Measurements from ENCODE around the gene DGKE.

Gene DGKE

DNA sequence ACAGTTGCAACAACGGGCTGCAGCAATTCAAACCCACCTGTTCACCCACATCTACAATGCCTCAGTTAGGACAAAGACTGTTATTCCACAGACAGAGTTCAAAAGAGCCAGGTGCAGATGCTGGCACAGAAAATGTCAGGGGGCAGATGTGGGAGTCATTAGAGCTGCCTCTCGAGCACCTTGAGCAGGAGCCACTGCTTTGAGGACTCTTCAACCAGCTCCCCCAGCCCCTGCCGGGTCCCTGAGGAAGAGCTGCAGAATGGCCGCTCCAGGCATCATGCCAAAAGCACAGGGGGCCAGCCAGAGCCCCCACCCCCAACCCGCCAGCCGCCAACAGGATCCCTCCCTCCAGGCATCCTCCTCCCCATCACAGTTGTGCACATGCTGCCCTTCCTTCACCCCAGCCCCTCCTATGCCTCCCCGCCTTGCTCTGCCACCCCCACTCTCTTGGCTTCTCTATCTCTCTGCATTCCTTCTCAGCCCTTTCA, 21.0 kb upstream of the DGKE start:
- no peak for DNase-seq (ENCODE audit: low read depth in 2 of 2)

DNA sequence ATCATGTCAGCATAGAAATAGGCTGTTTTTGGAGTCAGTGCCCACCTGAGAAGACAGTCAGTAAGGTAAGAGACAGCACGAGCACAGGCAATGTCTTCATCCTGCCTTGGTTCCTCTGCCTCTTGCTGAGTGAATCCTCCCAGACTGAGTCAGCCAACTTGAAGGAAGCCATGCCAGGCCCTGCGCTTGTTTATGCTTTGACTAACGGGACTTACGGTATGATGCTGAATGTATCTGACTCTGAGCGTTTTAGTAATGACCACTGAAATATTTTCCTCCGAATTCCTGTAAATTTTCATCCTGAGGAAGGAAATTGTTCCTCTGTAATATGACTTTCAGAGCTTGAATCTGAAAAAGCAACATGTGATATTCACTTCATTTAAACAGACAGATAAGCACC, 18.2 kb upstream of the DGKE start:
- no peak for DNase-seq (ENCODE audit: low read depth in 2 of 2)

- DNase-seq (ENCODE audit: low read depth in 2 of 2): no peak
These were observed 16.9 kb upstream of the DGKE start for GRCh38 chr17:56817066-56817465.

DNA sequence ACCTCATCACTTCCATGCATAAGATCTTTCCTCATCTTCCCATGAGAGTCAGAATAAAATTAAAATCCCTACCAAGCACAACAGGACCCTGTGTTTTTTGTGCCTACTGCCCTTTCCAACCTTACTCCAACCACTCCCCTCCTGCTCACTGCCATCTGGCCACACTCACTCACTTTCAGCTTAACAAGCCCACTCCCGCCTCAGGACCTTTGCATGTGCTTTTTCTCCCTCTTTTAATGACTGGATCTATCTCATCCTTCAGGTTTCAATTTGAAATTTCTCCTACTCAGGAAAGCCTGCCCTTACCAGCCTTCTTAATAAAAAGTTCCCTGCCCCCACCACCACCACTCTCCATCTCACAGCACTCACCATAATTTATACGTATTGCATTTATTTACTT, 14.9 kb upstream of the DGKE start:
- no peak for DNase-seq (ENCODE audit: low read depth in 2 of 2)

- peak in 1 of 2 donors; percentile 51 for DNase-seq (ENCODE audit: low read depth in 2 of 2)
These were observed 14.4 kb upstream of the DGKE start for GRCh38 chr17:56819431-56820145.

GRCh38 chr17:56820207-56820606, 13.7 kb upstream of the DGKE start:
- DNase-seq (ENCODE audit: low read depth in 2 of 2): no peak

DNA sequence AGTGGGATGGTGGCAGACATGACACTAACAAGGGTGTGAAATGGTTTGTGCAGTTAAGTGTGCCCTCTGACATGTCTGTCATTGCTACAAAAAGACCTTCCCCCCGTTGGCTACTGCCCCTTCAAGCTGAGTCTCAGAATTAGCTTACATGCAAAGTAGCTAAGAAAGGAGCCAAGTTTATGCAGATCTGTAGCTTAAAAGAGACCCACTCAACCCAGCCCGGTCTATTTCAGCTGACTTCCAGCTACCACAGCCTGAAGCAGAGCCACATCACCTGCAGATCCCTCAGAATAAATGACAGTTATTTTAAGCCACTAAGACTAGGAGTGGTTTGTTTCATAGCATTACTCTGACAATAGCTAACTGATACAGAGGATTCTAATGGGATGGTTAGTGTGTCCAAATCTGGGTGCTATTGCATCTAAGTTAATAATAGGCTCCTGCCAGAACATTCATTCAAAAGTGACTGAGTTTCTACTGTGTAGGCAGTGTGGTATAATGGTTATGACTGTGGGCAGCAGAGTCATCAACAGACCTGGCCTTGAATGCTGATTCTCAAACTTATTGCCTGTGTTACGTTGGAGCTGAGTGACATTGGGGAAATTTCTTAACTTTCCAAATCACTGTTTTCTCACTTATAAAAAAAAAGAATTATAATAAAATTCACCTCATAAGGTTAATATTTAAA, 12.0 kb upstream of the DGKE start:
- DNase-seq (ENCODE audit: low read depth in 2 of 2): no peak

- DNase-seq (ENCODE audit: low read depth in 2 of 2): no peak
These were observed 11.2 kb upstream of the DGKE start for GRCh38 chr17:56822725-56823124.

- no peak for DNase-seq (ENCODE audit: low read depth in 2 of 2)
These were observed 10.1 kb upstream of the DGKE start for GRCh38 chr17:56823848-56824247.

- no peak for DNase-seq (ENCODE audit: low read depth in 2 of 2)
These were observed 9.4 kb upstream of the DGKE start for GRCh38 chr17:56824503-56824902.

GRCh38 chr17:56826611-56827414, 7.1 kb upstream of the DGKE start:
- DNase-seq (ENCODE audit: low read depth in 2 of 2): no peak

DNA sequence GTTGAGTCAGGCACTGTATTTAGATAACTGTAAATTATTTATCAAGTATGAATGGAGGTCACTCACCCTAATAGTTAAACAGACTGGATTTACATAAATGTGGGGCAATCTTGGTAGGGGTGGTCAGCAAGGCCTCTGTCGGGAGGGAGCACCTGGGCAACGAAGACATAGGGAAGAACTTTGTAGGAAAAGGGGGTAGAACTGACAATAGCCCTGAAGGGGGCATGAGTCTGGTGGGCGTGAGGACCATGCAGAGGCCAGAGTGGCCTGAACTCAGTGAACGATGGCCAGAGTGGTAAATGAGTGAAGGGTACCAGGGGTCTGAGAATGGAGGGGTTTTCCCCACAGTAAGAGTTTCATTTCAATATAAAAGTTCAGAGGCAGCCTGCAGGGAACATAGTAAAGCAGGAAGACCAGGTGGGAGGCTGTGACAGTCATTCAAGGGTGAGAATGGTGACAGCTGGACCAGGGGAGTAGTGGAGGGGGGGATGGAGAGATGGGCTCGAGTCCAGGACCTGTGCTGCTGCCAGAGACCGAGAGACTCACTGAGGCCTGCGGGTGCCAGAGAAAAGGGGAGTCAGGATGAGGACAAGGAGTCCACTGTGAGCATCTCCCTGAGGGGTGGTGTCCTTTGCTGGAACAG, 3.1 kb upstream of the DGKE start:
- DNase-seq (ENCODE audit: low read depth in 2 of 2): no peak

DNA sequence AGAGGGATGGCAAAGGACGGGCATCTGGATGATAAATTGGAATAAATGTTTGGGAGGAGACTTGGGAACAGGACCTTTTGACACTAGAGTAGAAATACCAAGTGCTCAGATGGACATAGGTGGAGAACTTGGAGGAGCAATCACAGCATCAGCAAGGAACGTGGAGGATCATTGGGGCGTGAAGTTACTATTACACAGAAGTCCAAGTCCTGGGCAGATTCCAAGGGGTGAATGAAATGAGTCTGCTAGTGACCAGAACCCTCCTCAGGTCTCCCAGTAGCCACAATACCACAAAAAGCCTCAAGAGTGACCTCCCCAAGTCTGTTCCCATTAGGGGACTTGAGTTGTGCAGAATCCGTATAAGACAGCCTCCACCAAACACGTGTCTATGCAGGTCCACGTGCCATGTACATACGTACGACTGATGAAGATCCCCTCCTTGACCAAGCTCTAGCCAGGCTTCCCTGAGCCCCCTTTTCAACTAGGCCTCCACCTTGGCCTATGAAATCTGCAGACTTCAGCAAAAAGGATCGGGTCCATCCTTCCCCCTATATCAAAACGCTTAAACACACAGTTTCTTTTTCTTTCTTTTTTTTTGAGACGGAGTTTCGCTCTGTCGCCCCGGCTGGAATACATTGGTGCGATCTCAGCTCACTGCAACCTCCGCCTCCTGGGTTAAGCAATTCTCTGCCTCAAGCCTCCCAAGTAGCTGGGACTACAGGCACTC, 2.4 kb upstream of the DGKE start:
- DNase-seq (ENCODE audit: low read depth in 2 of 2): no peak

GRCh38 chr17:56832446-56832845, 1.5 kb upstream of the DGKE start:
- no peak for DNase-seq (ENCODE audit: low read depth in 2 of 2)

- peak; percentile 40 to 45 for DNase-seq (ENCODE audit: low read depth in 2 of 2)
These were observed 718 bp upstream of the DGKE start for GRCh38 chr17:56833057-56833808.

DNA sequence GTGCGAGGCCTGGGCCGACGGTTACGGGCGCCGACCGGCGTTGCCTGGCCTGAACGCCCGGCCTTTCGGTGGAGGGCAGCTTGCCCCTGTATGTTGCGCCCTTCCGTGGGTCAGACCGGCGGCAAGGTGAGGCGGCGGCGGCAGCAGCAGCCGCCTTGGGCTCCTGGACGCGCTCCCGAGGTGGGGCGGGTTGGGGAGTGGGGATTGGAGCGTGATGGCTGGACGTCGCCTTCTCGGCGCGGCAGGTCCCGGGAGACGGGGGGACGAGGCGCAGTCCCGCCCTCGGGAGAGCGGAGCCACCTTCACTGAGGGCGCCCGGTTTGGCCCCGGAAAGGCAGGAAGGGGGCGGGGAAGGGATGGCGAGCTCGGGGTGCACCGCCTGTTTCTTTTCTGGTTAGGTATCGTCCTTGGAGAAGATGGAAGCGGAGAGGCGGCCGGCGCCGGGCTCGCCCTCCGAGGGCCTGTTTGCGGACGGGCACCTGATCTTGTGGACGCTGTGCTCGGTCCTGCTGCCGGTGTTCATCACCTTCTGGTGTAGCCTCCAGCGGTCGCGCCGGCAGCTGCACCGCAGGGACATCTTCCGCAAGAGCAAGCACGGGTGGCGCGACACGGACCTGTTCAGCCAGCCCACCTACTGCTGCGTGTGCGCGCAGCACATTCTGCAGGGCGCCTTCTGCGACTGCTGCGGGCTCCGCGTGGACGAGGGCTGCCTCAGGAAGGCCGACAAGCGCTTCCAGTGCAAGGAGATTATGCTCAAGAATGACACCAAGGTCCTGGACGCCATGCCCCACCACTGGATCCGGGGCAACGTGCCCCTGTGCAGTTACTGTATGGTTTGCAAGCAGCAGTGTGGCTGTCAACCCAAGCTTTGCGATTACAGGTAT, 671 bp downstream of the DGKE start:
- DNase-seq (ENCODE audit: low read depth in 2 of 2): peak in 1 of 2 donors; percentile 46

DNA sequence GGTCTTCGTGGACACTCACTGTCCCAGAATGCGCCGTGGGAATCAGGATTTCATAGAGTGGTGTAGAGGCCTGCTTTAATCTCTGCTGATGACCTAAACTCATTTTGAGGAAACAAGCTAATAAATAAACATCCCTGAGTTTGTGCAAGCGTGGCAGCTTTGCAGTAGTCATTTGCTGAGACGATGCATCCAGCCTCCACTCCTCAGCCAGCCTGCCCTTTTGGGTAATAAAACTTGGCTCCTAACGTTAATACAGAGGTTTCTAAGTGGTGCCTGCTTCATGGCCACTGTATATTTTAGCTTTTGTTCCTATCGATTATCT, 1.3 kb downstream of the DGKE start:
- DNase-seq (ENCODE audit: low read depth in 2 of 2): no peak

GRCh38 chr17:56838687-56839086, 4.7 kb downstream of the DGKE start:
- no peak for DNase-seq (ENCODE audit: low read depth in 2 of 2)

DNA sequence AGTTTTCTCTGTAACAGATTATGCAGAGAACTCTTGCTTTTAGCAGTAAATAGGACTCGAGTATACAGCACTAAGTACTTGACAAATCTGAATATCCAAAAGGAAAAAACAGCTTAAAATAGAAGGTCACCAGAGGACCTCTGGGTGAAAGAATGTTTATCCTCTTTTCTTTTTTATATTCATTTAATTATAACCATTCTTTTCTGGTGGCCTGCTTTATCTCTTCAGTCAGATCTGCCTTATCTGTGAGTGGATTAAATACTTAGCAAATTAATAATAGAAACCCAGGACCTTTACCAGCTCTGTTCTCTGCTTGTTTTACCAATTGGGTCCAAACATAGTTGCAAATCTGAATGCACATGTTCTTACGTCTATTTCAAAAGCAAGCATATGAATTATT, 8.6 kb downstream of the DGKE start:
- DNase-seq (ENCODE audit: low read depth in 2 of 2): no peak

GRCh38 chr17:56845934-56846333, 12.0 kb downstream of the DGKE start:
- no peak for DNase-seq (ENCODE audit: low read depth in 2 of 2)
